ENCODE results near the gene SMG6. TPM values are rescaled to one million over a fixed set of nuclear protein-coding genes. Genes with fewer than 3 reads are reported as not detected.
"Not testable (repeated sequence)": the region's sequence is repeated elsewhere in the genome, so short reads cannot be mapped to it uniquely, and the experiment has no call there.

Gene SMG6
- total RNA-seq, 1 donor from 2014 or later: 43.0 TPM

- Mint-ChIP-seq H3K9me3 (no peaks in the 10 kb centered on the region), H3K36me3 (ENCODE audit: low read depth) (peaks cover 23% of the 10 kb centered on the region), H3K27ac (no peak overlapping the region), H3K4me3 (ENCODE audit: low read depth) (no peak overlapping the region), H3K27me3 (ENCODE audit: low read depth) (no peaks in the 10 kb centered on the region), H3K4me1 (ENCODE audit: low read depth) (peaks cover 21% of the 10 kb centered on the region)
- intact Hi-C loops (cut with micrococcal nuclease): no loop called here
- no peak for DNase-seq (ENCODE audit: low spot score)
Observed at GRCh38 chr17:2331303-2331702, 27.7 kb upstream of the SMG6 start.

DNA sequence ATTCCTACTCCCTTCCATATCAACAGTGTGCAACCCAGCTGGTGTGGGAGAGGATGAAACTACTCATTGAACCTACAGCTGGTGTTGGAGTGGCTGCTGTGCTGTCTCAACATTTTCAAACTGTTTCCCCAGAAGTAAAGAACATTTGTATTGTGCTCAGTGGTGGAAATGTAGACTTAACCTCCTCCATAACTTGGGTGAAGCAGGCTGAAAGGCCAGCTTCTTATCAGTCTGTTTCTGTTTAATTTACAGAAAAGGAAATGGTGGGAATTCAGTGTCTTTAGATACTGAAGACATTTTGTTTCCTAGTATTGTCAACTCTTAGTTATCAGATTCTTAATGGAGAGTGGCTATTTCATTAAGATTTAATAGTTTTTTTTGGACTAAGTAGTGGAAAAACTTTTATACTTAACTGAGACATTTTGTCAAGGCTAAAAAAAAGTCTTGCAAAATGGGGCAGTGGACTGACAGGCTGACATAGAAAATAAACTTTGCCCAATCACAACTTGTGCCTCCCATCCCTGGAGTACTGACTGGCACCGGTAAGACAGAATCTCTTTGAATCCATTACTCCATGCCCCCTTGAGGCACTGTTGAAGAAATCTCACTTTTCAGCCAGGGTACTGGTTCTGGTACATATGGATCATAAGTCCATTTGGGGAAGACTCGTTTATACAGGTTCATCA is 20.2 kb upstream of the SMG6 start:
- no peak overlapping the region for H3K27ac Mint-ChIP-seq
- peaks cover 2% of the 10 kb centered on the region for H3K4me1 Mint-ChIP-seq (ENCODE audit: low read depth)
- no peaks in the 10 kb centered on the region for H3K27me3 Mint-ChIP-seq (ENCODE audit: low read depth)
- H3K36me3 Mint-ChIP-seq (ENCODE audit: low read depth): peaks cover 63% of the 10 kb centered on the region
- no peaks in the 10 kb centered on the region for H3K9me3 Mint-ChIP-seq
- no peak for DNase-seq (ENCODE audit: low spot score)
- intact Hi-C loops (cut with micrococcal nuclease): no loop called here
- H3K4me3 Mint-ChIP-seq (ENCODE audit: low read depth): no peak overlapping the region

DNA sequence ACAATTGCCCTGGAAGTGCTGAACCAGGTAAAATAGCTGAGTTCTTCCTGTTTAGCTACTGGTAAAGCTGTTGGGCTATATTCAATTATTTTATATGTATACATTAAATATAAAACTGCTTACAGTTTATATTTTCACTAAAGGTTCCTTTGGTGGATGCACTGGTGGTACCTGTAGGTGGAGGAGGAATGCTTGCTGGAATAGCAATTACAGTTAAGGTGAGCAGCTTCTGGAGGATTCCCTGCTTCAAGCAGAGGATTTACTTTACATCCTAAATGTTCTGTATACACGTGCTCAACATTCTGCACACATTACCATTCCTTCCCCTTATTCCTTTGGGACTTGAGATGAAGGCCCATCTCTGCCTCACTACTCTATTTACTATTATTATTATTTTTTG is 17.8 kb upstream of the SMG6 start:
- no peaks in the 10 kb centered on the region for H3K4me1 Mint-ChIP-seq (ENCODE audit: low read depth)
- intact Hi-C loops (cut with micrococcal nuclease): no loop called here
- H3K27me3 Mint-ChIP-seq (ENCODE audit: low read depth): no peaks in the 10 kb centered on the region
- no peak for DNase-seq (ENCODE audit: low spot score)
- H3K9me3 Mint-ChIP-seq: no peaks in the 10 kb centered on the region
- no peak overlapping the region for H3K4me3 Mint-ChIP-seq (ENCODE audit: low read depth)
- H3K36me3 Mint-ChIP-seq (ENCODE audit: low read depth): peaks cover 54% of the 10 kb centered on the region
- no peak overlapping the region for H3K27ac Mint-ChIP-seq

DNA sequence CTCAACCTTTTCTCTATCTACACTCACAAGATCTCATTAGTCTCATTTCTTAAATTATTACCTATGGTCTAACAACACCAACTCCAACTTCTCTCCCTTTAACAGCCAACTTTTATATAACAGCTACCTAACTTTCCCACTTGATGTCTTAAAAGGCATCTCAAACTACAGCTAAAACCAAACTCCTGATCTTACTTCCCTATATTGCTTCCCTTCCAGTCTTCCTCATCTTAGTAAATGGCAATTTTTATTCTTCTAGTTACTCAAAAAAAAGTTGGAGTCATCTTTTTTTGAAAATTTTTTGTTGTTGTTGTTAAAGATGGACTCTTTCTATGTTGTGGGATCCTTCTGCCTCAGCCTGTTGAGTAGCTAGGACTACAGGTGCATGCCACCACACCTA is 15.5 kb upstream of the SMG6 start:
- H3K9me3 Mint-ChIP-seq: no peaks in the 10 kb centered on the region
- H3K27ac Mint-ChIP-seq: no peak overlapping the region
- H3K27me3 Mint-ChIP-seq (ENCODE audit: low read depth): no peaks in the 10 kb centered on the region
- no peak overlapping the region for H3K4me3 Mint-ChIP-seq (ENCODE audit: low read depth)
- no peak for DNase-seq (ENCODE audit: low spot score)
- peaks cover 35% of the 10 kb centered on the region for H3K36me3 Mint-ChIP-seq (ENCODE audit: low read depth)
- no peaks in the 10 kb centered on the region for H3K4me1 Mint-ChIP-seq (ENCODE audit: low read depth)
- intact Hi-C loops (cut with micrococcal nuclease): no loop called here

- no peak overlapping the region for H3K4me3 Mint-ChIP-seq (ENCODE audit: low read depth)
- no peaks in the 10 kb centered on the region for H3K9me3 Mint-ChIP-seq
- H3K4me1 Mint-ChIP-seq (ENCODE audit: low read depth): no peaks in the 10 kb centered on the region
- H3K36me3 Mint-ChIP-seq (ENCODE audit: low read depth): peaks cover 22% of the 10 kb centered on the region
- intact Hi-C loops (cut with micrococcal nuclease): no loop called here
- no peak for DNase-seq (ENCODE audit: low spot score)
- H3K27ac Mint-ChIP-seq: no peak overlapping the region
- H3K27me3 Mint-ChIP-seq (ENCODE audit: low read depth): no peaks in the 10 kb centered on the region
Observed at GRCh38 chr17:2317796-2318195, 14.2 kb upstream of the SMG6 start.

DNA sequence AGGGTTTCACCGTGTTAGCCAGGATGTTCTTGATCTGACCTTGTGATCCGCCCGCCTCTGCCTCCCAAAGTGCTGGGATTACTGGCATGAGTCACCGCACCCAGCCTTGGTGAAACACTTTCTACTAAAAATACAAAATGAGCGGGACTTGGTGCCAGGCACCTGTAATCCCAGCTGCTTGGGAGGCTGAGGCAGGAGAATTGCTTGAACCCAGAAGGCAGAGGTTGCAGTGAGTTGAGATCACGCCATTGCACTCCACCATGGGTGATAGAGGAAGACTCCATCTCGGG is 13.3 kb upstream of the SMG6 start:
- intact Hi-C loops (cut with micrococcal nuclease); H3K27ac Mint-ChIP-seq; H3K4me1 Mint-ChIP-seq (ENCODE audit: low read depth); DNase-seq (ENCODE audit: low spot score); H3K4me3 Mint-ChIP-seq (ENCODE audit: low read depth); H3K27me3 Mint-ChIP-seq (ENCODE audit: low read depth); H3K9me3 Mint-ChIP-seq: not testable (repeated sequence)
- H3K36me3 Mint-ChIP-seq (ENCODE audit: low read depth): peaks cover 18% of the 10 kb centered on the region

DNA sequence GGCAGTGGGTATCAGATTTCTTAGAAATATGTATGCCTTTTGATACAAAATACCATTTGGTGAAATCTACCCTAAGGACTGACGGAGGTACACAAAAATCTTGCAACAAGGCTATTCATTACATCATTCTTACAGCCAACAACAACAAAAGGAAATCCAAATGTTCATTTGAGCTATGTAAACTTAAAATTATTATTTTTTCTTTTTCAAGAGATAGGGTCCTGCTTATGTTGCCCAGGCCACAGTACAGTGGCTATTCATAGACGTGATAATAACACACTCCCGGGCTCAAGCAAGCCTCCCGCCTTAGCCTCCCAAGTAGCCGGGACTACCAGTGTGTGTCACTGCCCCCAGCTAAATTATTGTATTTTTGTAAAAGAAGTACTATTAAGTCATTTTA is 9.2 kb upstream of the SMG6 start:
- H3K36me3 Mint-ChIP-seq (ENCODE audit: low read depth): peaks cover 3% of the 10 kb centered on the region
- no peak overlapping the region for H3K27ac Mint-ChIP-seq
- no peaks in the 10 kb centered on the region for H3K27me3 Mint-ChIP-seq (ENCODE audit: low read depth)
- no peak for DNase-seq (ENCODE audit: low spot score)
- H3K9me3 Mint-ChIP-seq: no peaks in the 10 kb centered on the region
- intact Hi-C loops (cut with micrococcal nuclease): no loop called here
- H3K4me3 Mint-ChIP-seq (ENCODE audit: low read depth): no peak overlapping the region
- H3K4me1 Mint-ChIP-seq (ENCODE audit: low read depth): peaks cover 4% of the 10 kb centered on the region

GRCh38 chr17:2309338-2310154 is 6.0 kb upstream of the SMG6 start:
- Mint-ChIP-seq H3K27ac (no peak overlapping the region), H3K4me1 (ENCODE audit: low read depth) (peaks cover 22% of the 10 kb centered on the region), H3K36me3 (ENCODE audit: low read depth) (peaks cover 16% of the 10 kb centered on the region), H3K4me3 (ENCODE audit: low read depth) (no peak overlapping the region), H3K27me3 (ENCODE audit: low read depth) (no peaks in the 10 kb centered on the region), H3K9me3 (no peaks in the 10 kb centered on the region)
- no peak for DNase-seq (ENCODE audit: low spot score)
- intact Hi-C loops (cut with micrococcal nuclease): no loop called here

DNA sequence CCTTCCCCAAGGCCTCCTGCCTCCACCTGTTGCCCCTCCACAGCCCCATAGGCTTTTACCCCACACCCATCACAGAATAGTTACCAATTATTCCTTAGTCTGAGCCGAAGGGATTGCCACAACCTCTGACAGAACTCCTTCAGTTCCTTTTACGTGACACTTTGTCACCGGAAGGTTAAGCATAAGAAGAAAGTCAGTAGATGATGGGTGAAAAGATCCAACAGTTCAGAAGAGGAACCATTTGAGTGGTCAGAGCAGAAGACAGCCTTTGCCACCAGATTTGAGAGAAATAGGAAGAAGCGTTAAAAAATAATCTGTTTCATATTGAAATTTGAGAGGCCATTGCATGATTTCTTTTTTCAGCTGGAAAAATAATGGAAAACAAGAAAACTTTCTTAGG is 1.3 kb upstream of the SMG6 start:
- Mint-ChIP-seq H3K27ac (no peak overlapping the region), H3K36me3 (ENCODE audit: low read depth) (peaks cover 24% of the 10 kb centered on the region), H3K4me1 (ENCODE audit: low read depth) (peaks cover 29% of the 10 kb centered on the region), H3K9me3 (no peaks in the 10 kb centered on the region), H3K4me3 (ENCODE audit: low read depth) (peak overlapping the region; percentile 69), H3K27me3 (ENCODE audit: low read depth) (no peaks in the 10 kb centered on the region)
- intact Hi-C loops (cut with micrococcal nuclease): loop anchor here (5.0 kb wide), 1 partner anchor 43 kb away; no protein-coding TSS in a partner anchor
- no peak for DNase-seq (ENCODE audit: low spot score)

DNA sequence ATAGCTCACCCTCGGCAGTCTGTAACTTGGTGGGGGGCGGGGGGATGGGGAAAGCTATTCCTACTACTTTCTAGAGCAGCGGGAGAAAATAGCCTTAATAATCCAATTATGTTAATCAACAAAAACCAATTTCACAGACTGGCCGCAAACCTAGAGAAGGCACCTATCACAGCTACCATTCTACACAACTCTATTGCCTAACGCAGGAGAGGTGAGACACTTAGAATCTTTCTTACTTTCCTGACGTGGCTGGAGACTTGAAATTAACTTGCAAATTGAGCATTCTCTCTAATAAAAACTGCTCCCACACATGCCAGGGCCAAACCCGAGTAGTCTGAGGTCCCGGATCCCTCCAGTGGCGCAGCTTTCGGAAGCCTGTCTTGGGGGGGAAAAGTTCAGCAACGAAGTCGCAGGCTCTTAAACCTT is 794 bp downstream of the SMG6 start:
- Mint-ChIP-seq H3K4me3 (ENCODE audit: low read depth) (peak overlapping the region; percentile 87), H3K36me3 (ENCODE audit: low read depth) (peaks cover 27% of the 10 kb centered on the region), H3K27me3 (ENCODE audit: low read depth) (no peaks in the 10 kb centered on the region), H3K9me3 (no peaks in the 10 kb centered on the region), H3K27ac (peak overlapping the region; percentile 70), H3K4me1 (ENCODE audit: low read depth) (peaks cover 25% of the 10 kb centered on the region)
- intact Hi-C loops (cut with micrococcal nuclease): loop anchor here (1.0 to 5.0 kb wide), 4 partner anchors 35 to 586 kb away; partner anchors contain the start of genes MNT and SGSM2
- DNase-seq (ENCODE audit: low spot score): no peak

- H3K4me3 Mint-ChIP-seq (ENCODE audit: low read depth): no peak overlapping the region
- peaks cover 41% of the 10 kb centered on the region for H3K36me3 Mint-ChIP-seq (ENCODE audit: low read depth)
- no peak for DNase-seq (ENCODE audit: low spot score)
- no peak overlapping the region for H3K27ac Mint-ChIP-seq
- H3K9me3 Mint-ChIP-seq: no peaks in the 10 kb centered on the region
- H3K4me1 Mint-ChIP-seq (ENCODE audit: low read depth): peaks cover 27% of the 10 kb centered on the region
- intact Hi-C loops (cut with micrococcal nuclease): loop anchor here (5.0 kb wide), 1 partner anchor 37 kb away; no protein-coding TSS in a partner anchor
- H3K27me3 Mint-ChIP-seq (ENCODE audit: low read depth): no peaks in the 10 kb centered on the region
Observed at GRCh38 chr17:2299756-2300155, 3.8 kb downstream of the SMG6 start.

- no peaks in the 10 kb centered on the region for H3K9me3 Mint-ChIP-seq
- H3K4me3 Mint-ChIP-seq (ENCODE audit: low read depth): no peak overlapping the region
- no peak for DNase-seq (ENCODE audit: low spot score)
- H3K27me3 Mint-ChIP-seq (ENCODE audit: low read depth): no peaks in the 10 kb centered on the region
- peaks cover 31% of the 10 kb centered on the region for H3K4me1 Mint-ChIP-seq (ENCODE audit: low read depth)
- H3K36me3 Mint-ChIP-seq (ENCODE audit: low read depth): peaks cover 46% of the 10 kb centered on the region
- intact Hi-C loops (cut with micrococcal nuclease): no loop called here
- H3K27ac Mint-ChIP-seq: no peak overlapping the region
Observed at GRCh38 chr17:2299136-2299535, 4.4 kb downstream of the SMG6 start.

GRCh38 chr17:2297023-2297422 is 6.6 kb downstream of the SMG6 start:
- no peak overlapping the region for H3K27ac Mint-ChIP-seq
- intact Hi-C loops (cut with micrococcal nuclease): no loop called here
- H3K4me3 Mint-ChIP-seq (ENCODE audit: low read depth): no peak overlapping the region
- no peak for DNase-seq (ENCODE audit: low spot score)
- H3K36me3 Mint-ChIP-seq (ENCODE audit: low read depth): peaks cover 58% of the 10 kb centered on the region
- H3K27me3 Mint-ChIP-seq (ENCODE audit: low read depth): no peaks in the 10 kb centered on the region
- H3K9me3 Mint-ChIP-seq: no peaks in the 10 kb centered on the region
- H3K4me1 Mint-ChIP-seq (ENCODE audit: low read depth): peaks cover 27% of the 10 kb centered on the region

Measured in activated T-helper 2 cell treated with anti-CD3 and anti-CD28 coated beads, Interferon-gamma antibody, Interleukin-2, Interleukin-4, amounts not matched to agents 10 μg/mL and 5 μg/mL and 100 μg/mL, durations not matched to agents 14 hours and 24 hours and 36 hours (primary cell).